ENCODE results near the gene OPHN1. TPM values are rescaled to one million over a fixed set of nuclear protein-coding genes. Genes with fewer than 3 reads are reported as not detected.

The OPHN1 gene
- total and polyA plus RNA-seq, 2 of the 13 experiments (the other 11 are each of a cell fraction or from before 2014, with no cell fraction given), result 1.6 to 1.7 TPM

DNA sequence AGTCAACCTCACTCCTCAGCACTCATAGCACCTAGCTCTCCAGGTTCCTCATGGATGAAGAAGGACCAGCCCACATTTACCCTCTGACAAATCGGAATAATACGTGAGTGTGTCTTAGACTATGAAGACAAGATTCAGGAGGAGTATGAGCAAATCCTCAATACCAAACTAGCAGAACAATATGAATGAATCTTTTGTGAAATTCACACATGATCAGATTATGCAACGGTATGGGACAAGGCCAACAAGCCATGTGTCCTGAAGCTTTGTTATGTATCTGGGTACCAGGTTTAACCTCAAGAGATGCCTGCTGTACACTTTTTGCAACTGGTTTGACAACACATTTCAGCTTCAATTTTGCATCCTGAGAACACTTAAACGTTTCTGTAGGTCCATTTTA lies 300.1 kb downstream of the OPHN1 start:
- intact Hi-C loops (cut with micrococcal nuclease; ENCODE audit: unreplicated experiment), result no loop called here
- CTCF ChIA-PET (ENCODE audit: low intra/inter-chr PET ratio, low total read pairs), result no interaction called here

DNA sequence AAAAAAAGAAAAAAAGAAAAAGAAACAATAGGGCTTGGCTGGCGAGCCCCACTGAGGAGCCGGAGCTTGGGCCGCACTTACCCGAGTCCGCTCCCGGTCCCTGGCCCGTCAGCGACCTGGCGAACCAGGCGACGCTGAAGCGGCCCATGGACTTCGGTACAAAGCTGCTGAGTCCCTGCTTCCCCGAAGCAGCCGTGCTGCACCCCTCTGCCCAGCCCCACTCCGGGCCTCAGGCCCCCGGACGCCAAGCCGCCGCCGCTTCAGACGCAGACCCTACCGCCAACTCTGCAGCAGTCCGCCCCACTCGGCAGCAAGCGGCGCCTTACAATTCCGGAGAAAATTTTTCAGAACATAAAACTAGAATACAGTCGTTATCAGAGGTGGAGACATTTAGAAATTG lies 300.5 kb downstream of the OPHN1 start:
- Histone ChIP-seq H4K20me1 (ENCODE audit: insufficient read depth, low read length) (no peaks in the 10 kb centered on the region), H3K27me3 (ENCODE audit: control insufficient read depth in 1 of 2, insufficient read depth in 2 of 2, low read length in 2 of 2) (no peaks in the 10 kb centered on the region), H3K4me1 (ENCODE audit: insufficient read depth, low read length) (no peaks in the 10 kb centered on the region), H3K79me2 (ENCODE audit: insufficient read depth, low read length) (no peaks in the 10 kb centered on the region), H3K36me3 (replicated peaks in 1 of 2; ENCODE audit: control insufficient read depth in 1 of 2, insufficient read depth in 2 of 2, low read length in 2 of 2) (no peaks in the 10 kb centered on the region), H3K4me2 (ENCODE audit: low read depth, low read length) (no peak overlapping the region), H3K9ac (ENCODE audit: insufficient read depth, low read depth, low read length) (no peak overlapping the region), H2AFZ (ENCODE audit: low read length) (no peak overlapping the region), H3K4me3 (replicated peaks in 1 of 3; ENCODE audit: insufficient read depth in 1 of 3, low read depth in 2 of 3, low read length in 3 of 3) (no peak overlapping the region), H3K9me3 (ENCODE audit: low read length) (no peaks in the 10 kb centered on the region), H3K27ac (ENCODE audit: extremely low read length, insufficient read depth, low read length) (no peak overlapping the region)
- DNase-seq (ENCODE audit: low spot score), result no peak
- FAIRE-seq, result no peak
- ATAC-seq, result no peak
- in situ Hi-C loops (cut with HindIII; ENCODE audit: extremely low pct_ligation_motif_present, low pct_unique_long_range_greater_than_20kb) (loop anchor here (25.0 kb wide), 1 partner anchor 570 kb away; no protein-coding TSS in a partner anchor), intact Hi-C loops (cut with micrococcal nuclease; ENCODE audit: unreplicated experiment) (no loop called here)
- 98% methylated on average over 13 of the region's 29 CpGs for WGBS (ENCODE audit: low lambda C conversion rate)
- BruUV-seq (replicated peaks), result no TSS peak
- POLR2A ChIA-PET, result no interaction called here
- CTCF ChIA-PET (ENCODE audit: low intra/inter-chr PET ratio, low total read pairs), result no interaction called here
- TF ChIP-seq RBM22 (optimal IDR thresholded peaks at IDR 0.05; ENCODE audit: low read length), result no peak
- TF ChIP-seq ZNF281 (CRISPR knock-in tag; IDR thresholded peaks at IDR 0.05; ENCODE audit: borderline replicate concordance), result no peak
- no peak for TF ChIP-seq REL (CRISPR knock-in tag; conservative IDR thresholded peaks at IDR 0.05)
- TF ChIP-seq ZNF503 (CRISPR knock-in tag; IDR thresholded peaks at IDR 0.05), result no peak
- TF ChIP-seq XRCC5 (optimal IDR thresholded peaks at IDR 0.05; ENCODE audit: low read length), result no peak
- TF ChIP-seq HDAC1 (CRISPR knock-in tag; IDR thresholded peaks at IDR 0.05), result no peak
- no peak for TF ChIP-seq HBP1 (CRISPR knock-in tag; IDR thresholded peaks at IDR 0.05; ENCODE audit: low read depth)

More for the DNA sequence above, 300.1 kb downstream of the OPHN1 start:
- ATAC-seq, result no peak
- FAIRE-seq, result no peak
- Histone ChIP-seq H3K9me3 (ENCODE audit: low read length) (no peaks in the 10 kb centered on the region), H3K36me3 (replicated peaks in 1 of 2; ENCODE audit: control insufficient read depth in 1 of 2, insufficient read depth in 2 of 2, low read length in 2 of 2) (no peaks in the 10 kb centered on the region), H2AFZ (ENCODE audit: low read length) (no peak overlapping the region), H4K20me1 (ENCODE audit: insufficient read depth, low read length) (no peaks in the 10 kb centered on the region), H3K27ac (ENCODE audit: extremely low read length, insufficient read depth, low read length) (no peak overlapping the region), H3K9ac (ENCODE audit: insufficient read depth, low read depth, low read length) (no peak overlapping the region), H3K79me2 (ENCODE audit: insufficient read depth, low read length) (no peaks in the 10 kb centered on the region), H3K4me2 (ENCODE audit: low read depth, low read length) (no peak overlapping the region), H3K4me3 (replicated peaks in 1 of 3; ENCODE audit: insufficient read depth in 1 of 3, low read depth in 2 of 3, low read length in 3 of 3) (no peak overlapping the region), H3K27me3 (ENCODE audit: control insufficient read depth in 1 of 2, insufficient read depth in 2 of 2, low read length in 2 of 2) (no peaks in the 10 kb centered on the region), H3K4me1 (ENCODE audit: insufficient read depth, low read length) (no peaks in the 10 kb centered on the region)
- TF ChIP-seq ZNF513 (CRISPR knock-in tag; conservative IDR thresholded peaks at IDR 0.05), result no peak
- whole genome bisulfite sequencing (ENCODE audit: low lambda C conversion rate), result 17% methylated on average over 2 of the region's 4 CpGs
- no peak for DNase-seq (ENCODE audit: low spot score)
- no TSS peak for BruUV-seq (replicated peaks)
- POLR2A ChIA-PET, result no interaction called here
- in situ Hi-C loops (cut with HindIII; ENCODE audit: extremely low pct_ligation_motif_present, low pct_unique_long_range_greater_than_20kb), result loop anchor here (25.0 kb wide), 1 partner anchor 571 kb away; no protein-coding TSS in a partner anchor

Measured in HepG2 (cell line).